Cardiac muscle cell (in vitro differentiated cells and primary cell): Measurements from ENCODE around the gene SSRP1. TPM values are rescaled to one million over a fixed set of nuclear protein-coding genes. Genes with fewer than 3 reads are reported as not detected.

Experiments used
- DNase-seq, 2 donors: peaks; one replicate each; pipeline versions ENCODE4 v3.0.0 to v3.0.0-alpha.2; 2010 to 2017; ENCODE audit warnings: low read depth in 1 of 2, low spot score in 1 of 2
- H3K27ac ChIP-seq: fragments of 200-600 bp; sonication (generic); 2 replicates; pipeline ENCODE4 v1.5.1; 2016
- H3K27me3 ChIP-seq: fragments of 200-600 bp; sonication (generic); 2 replicates; pipeline ENCODE4 v1.6.0; 2016; ENCODE audit warnings: control low read depth
- H3K36me3 ChIP-seq: fragments of 200-600 bp; sonication (generic); 2 replicates; pipeline ENCODE4 v1.5.1; 2016; ENCODE audit warnings: control low read depth
- H3K4me1 ChIP-seq: fragments of 200-600 bp; sonication (generic); 2 replicates; pipeline ENCODE4 v1.8.1; 2017; ENCODE audit warnings: low read depth, mild to moderate bottlenecking, mixed run types
- H3K4me3 ChIP-seq: fragments of 200-600 bp; sonication (generic); 2 replicates; pipeline ENCODE4 v1.5.1; 2016; ENCODE audit warnings: mild to moderate bottlenecking
- H3K9me3 ChIP-seq: fragments of 200-600 bp; sonication (generic); 2 replicates; pipeline ENCODE4 v1.5.1; 2017; ENCODE audit warnings: low read depth, mild to moderate bottlenecking, control low read depth
- polyA plus RNA-seq: library from polyadenylated mRNA; unstranded; fragments of >200 nt; fragmentation: Nextera tagmentation; extraction: Ambion mirVana; gene quantifications from 2 replicates; pipeline ENCODE4 v1.2.1, GENCODE V29; 2016
- total RNA-seq: library from RNA; depleted of rRNA; stranded (reverse); fragments of >200 nt; gene quantifications from 2 replicates; pipeline ENCODE4 v1.2.3, GENCODE V29; 2016
- TF ChIP-seq, protein P1 (sequence below): IDR thresholded peaks from 2 replicates; pipeline ENCODE4 v1.5.1; 2012; ENCODE audit warnings: low read depth, mild to moderate bottlenecking, low read length

Gene SSRP1
- total and polyA plus RNA-seq, 2 experiments from 2014 or later = 87.0 to 180 TPM

DNA sequence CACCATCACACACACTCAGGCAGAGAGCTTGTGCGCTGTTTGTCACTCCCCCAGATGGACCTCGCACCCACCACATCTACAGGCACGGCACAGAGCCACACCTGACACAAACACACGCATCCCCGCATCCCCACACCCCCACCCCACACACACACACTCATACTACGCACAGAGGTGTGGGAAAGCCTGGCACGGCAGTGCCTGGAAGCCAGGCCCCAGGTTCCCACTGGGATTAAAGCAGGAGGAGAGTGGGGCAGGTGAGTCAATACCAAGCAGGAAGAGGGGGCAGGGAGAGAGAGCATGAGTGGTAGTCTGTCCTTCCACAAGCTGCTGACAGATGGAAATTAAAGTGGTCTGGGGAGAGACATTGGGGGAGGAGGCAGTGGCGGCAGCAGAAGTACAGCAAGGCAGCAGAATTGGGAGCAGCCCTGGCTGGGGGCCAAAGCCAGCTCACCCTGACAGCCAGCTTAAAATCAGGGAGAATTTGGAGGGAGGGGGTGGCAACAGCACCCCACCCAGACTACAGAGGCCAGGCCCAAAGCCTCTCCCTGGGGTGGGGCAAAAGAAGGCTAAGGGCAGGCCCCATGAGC, 31.6 kb downstream of the SSRP1 start:
- Histone ChIP-seq H3K9me3 (no peaks in the 10 kb centered on the region), H3K27ac (peak overlapping the region; percentile 69), H3K36me3 (peaks cover 16% of the 10 kb centered on the region), H3K4me3 (no peak overlapping the region), H3K27me3 (no peaks in the 10 kb centered on the region), H3K4me1 (peaks cover 28% of the 10 kb centered on the region)
- TF ChIP-seq, protein P1, sequence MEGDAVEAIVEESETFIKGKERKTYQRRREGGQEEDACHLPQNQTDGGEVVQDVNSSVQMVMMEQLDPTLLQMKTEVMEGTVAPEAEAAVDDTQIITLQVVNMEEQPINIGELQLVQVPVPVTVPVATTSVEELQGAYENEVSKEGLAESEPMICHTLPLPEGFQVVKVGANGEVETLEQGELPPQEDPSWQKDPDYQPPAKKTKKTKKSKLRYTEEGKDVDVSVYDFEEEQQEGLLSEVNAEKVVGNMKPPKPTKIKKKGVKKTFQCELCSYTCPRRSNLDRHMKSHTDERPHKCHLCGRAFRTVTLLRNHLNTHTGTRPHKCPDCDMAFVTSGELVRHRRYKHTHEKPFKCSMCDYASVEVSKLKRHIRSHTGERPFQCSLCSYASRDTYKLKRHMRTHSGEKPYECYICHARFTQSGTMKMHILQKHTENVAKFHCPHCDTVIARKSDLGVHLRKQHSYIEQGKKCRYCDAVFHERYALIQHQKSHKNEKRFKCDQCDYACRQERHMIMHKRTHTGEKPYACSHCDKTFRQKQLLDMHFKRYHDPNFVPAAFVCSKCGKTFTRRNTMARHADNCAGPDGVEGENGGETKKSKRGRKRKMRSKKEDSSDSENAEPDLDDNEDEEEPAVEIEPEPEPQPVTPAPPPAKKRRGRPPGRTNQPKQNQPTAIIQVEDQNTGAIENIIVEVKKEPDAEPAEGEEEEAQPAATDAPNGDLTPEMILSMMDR = no peak
- peak in 1 of 2 donors; percentile 50 for DNase-seq

GRCh38 chr11:57303280-57303989, 32.3 kb downstream of the SSRP1 start:
- TF ChIP-seq, protein P1 = no peak
- H3K4me3 ChIP-seq = no peak overlapping the region
- no peaks in the 10 kb centered on the region for H3K27me3 ChIP-seq
- H3K4me1 ChIP-seq = peaks cover 28% of the 10 kb centered on the region
- DNase-seq = no peak
- peaks cover 16% of the 10 kb centered on the region for H3K36me3 ChIP-seq
- no peaks in the 10 kb centered on the region for H3K9me3 ChIP-seq
- peak overlapping the region; percentile 69 for H3K27ac ChIP-seq

DNA sequence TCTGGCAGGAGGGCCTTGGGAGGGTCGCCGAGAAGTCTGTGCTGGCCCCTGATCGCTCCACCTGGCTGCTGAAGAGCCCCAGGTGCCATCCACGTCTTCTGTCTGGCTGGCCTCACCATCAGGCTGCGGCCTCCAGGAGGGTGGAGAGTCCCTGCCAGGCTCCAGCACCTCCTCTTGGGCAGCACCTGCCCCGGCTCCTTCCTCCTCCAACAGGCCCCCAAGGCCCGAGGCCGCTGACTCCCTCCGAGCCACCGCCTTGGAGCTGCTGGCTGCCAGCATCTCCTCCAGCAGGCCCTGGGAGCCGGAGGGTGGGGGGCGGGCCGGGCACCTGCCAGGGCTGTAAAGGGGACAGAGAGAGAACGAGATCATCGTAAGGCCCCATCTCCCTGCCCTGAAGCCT, 33.2 kb downstream of the SSRP1 start:
- Histone ChIP-seq H3K27ac (peak overlapping the region; percentile 56), H3K4me3 (no peak overlapping the region), H3K4me1 (peaks cover 28% of the 10 kb centered on the region), H3K36me3 (peaks cover 16% of the 10 kb centered on the region), H3K9me3 (no peaks in the 10 kb centered on the region), H3K27me3 (no peaks in the 10 kb centered on the region)
- TF ChIP-seq, protein P1 = no peak
- no peak for DNase-seq

- TF ChIP-seq, protein P1 = no peak
- peaks cover 16% of the 10 kb centered on the region for H3K36me3 ChIP-seq
- H3K4me1 ChIP-seq = peaks cover 28% of the 10 kb centered on the region
- no peaks in the 10 kb centered on the region for H3K9me3 ChIP-seq
- H3K4me3 ChIP-seq = no peak overlapping the region
- no peak overlapping the region for H3K27ac ChIP-seq
- no peak for DNase-seq
- H3K27me3 ChIP-seq = no peaks in the 10 kb centered on the region
These were observed 33.8 kb downstream of the SSRP1 start for GRCh38 chr11:57301711-57302423.

DNA sequence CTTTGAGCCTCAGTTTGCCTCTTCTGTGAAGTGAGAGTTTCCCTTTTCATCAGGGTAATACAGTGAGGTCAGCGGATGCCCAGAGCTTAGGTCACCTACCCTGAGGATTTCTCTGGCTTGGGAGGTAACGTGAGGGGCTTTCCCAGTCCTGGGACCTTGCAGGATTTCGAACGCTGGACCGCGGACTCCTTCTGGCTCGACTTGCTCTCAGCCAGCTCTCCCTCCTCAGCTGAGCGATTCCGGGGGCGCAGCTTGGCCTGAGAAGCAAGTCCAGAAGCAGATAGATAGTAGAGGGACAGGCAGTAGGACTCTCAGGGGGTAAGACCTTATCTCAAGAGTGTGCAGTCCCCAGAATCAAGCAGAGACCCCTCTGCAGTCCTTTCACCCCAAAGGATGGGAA, 34.9 kb downstream of the SSRP1 start:
- TF ChIP-seq, protein P1 = no peak
- Histone ChIP-seq H3K36me3 (peaks cover 16% of the 10 kb centered on the region), H3K27ac (no peak overlapping the region), H3K4me1 (peaks cover 25% of the 10 kb centered on the region), H3K27me3 (no peaks in the 10 kb centered on the region), H3K9me3 (no peaks in the 10 kb centered on the region), H3K4me3 (no peak overlapping the region)
- DNase-seq = no peak
